AG10803 (cell line): Measurements from ENCODE around the gene RGN.
"Not testable (repeated sequence)": the region's sequence is repeated elsewhere in the genome, so short reads cannot be mapped to it uniquely, and the experiment has no call there.

Source experiments
- DNase-seq: peaks from one replicate; pipeline ENCODE4 v3.0.0; 2010; ENCODE audit warnings: low read depth
- H3K4me3 ChIP-seq: 2 replicates; pipeline ENCODE4 v1.5.1; 2011; ENCODE audit warnings: mild to moderate bottlenecking, low read length, control low read depth
- TF ChIP-seq, protein P1 (sequence below): conservative IDR thresholded peaks from 2 replicates; pipeline ENCODE4 v1.5.1; 2011; ENCODE audit warnings: mild to moderate bottlenecking, low read length, control low read depth, inconsistent platforms

RGN gene

DNA sequence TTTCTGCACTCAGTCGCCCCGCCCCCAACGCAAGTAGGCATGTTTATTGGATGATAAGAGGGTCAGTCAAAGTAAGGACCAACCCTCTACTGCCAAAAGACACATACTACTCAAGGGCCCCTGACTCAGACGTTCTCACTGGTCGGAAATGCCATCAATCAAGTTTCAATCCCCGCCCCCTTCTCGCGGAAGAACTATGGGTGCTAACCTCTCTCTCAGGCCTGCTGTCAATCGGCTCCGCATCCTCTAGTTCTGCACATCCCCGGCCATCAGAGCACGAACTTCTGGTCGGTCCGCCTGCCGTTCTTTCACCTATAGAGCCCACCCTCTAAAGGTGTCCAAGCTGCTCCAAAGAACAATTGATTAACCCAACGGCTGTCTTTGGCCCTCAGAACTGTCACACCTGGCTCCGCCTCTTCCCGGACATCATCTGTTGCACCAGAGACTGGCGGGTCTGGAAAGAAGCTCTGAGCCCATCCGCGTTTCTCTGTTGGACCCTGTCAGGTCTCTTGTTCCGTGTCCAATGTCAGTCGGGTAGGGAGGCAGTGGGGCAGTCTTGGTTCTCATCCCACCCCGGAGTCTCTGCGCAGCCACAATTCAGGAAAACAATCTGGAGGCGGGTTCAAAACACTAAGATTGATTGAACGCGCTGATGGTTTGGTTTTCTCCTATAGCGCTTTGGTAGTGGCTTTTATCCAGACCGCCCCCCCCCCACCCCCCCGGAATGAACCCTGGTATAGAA lies 51.1 kb downstream of the RGN start:
- peak; percentile 96 for DNase-seq
- TF ChIP-seq, protein P1, sequence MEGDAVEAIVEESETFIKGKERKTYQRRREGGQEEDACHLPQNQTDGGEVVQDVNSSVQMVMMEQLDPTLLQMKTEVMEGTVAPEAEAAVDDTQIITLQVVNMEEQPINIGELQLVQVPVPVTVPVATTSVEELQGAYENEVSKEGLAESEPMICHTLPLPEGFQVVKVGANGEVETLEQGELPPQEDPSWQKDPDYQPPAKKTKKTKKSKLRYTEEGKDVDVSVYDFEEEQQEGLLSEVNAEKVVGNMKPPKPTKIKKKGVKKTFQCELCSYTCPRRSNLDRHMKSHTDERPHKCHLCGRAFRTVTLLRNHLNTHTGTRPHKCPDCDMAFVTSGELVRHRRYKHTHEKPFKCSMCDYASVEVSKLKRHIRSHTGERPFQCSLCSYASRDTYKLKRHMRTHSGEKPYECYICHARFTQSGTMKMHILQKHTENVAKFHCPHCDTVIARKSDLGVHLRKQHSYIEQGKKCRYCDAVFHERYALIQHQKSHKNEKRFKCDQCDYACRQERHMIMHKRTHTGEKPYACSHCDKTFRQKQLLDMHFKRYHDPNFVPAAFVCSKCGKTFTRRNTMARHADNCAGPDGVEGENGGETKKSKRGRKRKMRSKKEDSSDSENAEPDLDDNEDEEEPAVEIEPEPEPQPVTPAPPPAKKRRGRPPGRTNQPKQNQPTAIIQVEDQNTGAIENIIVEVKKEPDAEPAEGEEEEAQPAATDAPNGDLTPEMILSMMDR, result no peak

DNA sequence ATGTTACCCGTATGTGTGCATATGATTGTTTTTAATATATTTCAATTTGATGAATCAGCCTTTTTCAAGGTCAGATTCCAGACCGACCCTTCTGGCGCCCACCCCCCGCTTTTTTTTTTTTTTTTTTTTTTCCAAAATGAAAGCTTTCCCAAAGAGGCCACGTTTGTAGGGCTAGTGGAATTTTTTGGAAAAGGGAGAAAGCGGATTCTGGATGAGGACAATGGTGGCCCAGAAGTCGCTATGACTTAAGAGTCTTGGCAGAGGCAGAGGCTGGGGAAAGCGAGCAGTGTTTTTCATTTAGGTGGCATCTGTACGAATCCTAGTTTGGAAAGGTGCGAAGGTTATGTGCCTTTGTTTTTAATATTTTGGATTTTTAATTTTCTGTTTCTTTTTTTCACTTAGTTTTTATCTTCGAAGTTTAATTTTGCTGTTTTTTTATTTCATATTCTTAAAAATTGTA lies 51.7 kb downstream of the RGN start:
- peak overlapping the region; percentile 72 for H3K4me3 ChIP-seq
- TF ChIP-seq, protein P1, result no peak
- DNase-seq, result no peak

More for the DNA sequence above, 51.1 kb downstream of the RGN start:
- H3K4me3 ChIP-seq, result peak overlapping the region; percentile 72

DNA sequence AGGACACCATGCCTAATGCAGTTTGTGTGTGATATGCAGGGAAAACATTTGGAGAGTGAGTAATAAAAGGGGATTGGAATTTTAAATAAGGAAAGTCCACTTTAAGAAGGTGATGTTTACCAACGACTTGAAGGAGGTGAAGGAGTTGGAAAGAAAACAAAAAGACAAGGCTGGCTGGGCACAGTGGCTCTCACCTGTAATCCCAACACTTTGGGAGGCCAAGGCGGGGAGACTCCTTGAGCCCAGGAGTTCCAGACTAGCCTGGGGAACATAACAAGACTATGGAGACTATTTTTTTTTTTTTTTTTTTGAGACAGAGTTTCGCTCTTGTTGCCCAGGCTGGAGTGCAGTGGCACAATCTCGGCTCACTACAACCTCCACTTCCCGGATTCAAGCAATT lies 55.2 kb downstream of the RGN start:
- no peak for DNase-seq
- no peak overlapping the region for H3K4me3 ChIP-seq
- TF ChIP-seq, protein P1, result no peak

DNA sequence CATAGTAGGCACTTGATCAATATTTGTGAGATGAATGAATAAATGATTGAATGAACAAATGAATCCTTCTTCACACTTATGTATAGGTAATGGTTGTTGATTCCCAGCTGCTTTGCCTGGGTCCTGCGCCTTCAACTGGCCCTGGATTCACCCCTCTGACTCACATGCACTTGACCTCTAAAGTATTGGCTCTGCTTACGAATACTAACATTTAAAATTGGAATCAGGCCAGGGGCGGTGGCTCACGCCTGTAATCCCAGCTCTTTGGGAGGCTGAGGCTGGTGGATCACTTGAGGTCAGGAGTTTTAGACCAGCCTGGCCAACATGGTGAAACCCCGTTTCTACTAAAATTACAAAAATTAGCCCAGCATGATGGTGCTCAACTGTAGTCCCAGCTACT lies 57.4 kb downstream of the RGN start:
- not testable (repeated sequence) for H3K4me3 ChIP-seq, DNase-seq

DNA sequence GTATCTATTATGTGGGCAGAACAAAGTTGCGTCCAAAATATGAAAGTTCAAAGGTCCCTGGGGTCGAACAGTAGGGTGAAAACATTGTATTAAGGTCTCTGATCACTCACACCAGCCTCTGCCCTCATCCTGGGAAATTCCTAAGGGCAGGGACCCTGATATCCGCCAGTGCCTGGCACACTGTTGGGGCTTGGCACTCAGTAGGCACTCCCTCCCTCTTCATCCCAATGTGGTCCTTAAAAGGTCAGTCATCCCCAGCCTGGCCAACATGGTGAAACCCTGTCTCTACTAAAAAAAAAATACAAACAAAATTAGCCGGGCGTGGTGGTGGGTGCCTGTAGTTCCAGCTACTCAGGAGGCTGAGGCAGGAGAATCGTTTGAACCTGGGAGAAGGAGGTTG lies 59.9 kb downstream of the RGN start:
- no peak overlapping the region for H3K4me3 ChIP-seq
- no peak for DNase-seq
- TF ChIP-seq, protein P1, result no peak
